Left lung (tissue), 10 donors: Measurements from ENCODE around the gene GPSM1. TPM values are rescaled to one million over a fixed set of nuclear protein-coding genes. Genes with fewer than 3 reads are reported as not detected.

ENCODE experiments used
- ATAC-seq: fragments of 200-7000 bp; cut with Tn5 transposase; one replicate; pipeline ENCODE4 v1.9.1; 2020; ENCODE audit warnings: moderate library complexity
- DNase-seq, 4 donors: peaks; one replicate each; pipeline ENCODE4 v3.0.0-alpha.2; 2013 to 2020
- H3K27ac ChIP-seq, 2 donors: fragments of 200-600 bp; sonication (generic) in 1 of 2; one replicate each; pipeline versions ENCODE4 v1.5.0 to v1.8.0; 2020 to 2021
- H3K27me3 ChIP-seq, 2 donors: fragments of 200-600 bp; sonication (generic) in 1 of 2; one replicate each; pipeline versions ENCODE4 v1.5.0 to v1.8.0; 2020 to 2021
- H3K36me3 ChIP-seq, 2 donors: fragments of 200-600 bp; sonication (generic) in 1 of 2; one replicate each; pipeline versions ENCODE4 v1.5.0 to v1.8.0; 2020 to 2021
- H3K4me1 ChIP-seq, 2 donors: fragments of 200-600 bp; one replicate each; pipeline ENCODE4 v1.8.0; 2021
- H3K4me3 ChIP-seq, 2 donors: fragments of 200-600 bp; sonication (generic) in 1 of 2; one replicate each; pipeline versions ENCODE4 v1.5.0 to v1.8.0; 2020 to 2021; ENCODE audit warnings: mild to moderate bottlenecking in 1 of 2
- H3K9me3 ChIP-seq, 2 donors: fragments of 200-600 bp; sonication (generic) in 1 of 2; one replicate each; pipeline versions ENCODE4 v1.5.0 to v1.8.0; 2020 to 2021
- CTCF ChIP-seq, 2 donors: fragments of 200-600 bp; sonication (generic) in 1 of 2; IDR thresholded peaks; one replicate each; pipeline versions ENCODE4 v1.5.0 to v1.8.0; 2021; ENCODE audit warnings: antibody characterized with exemption in 2 of 2
- intact Hi-C, 2 donors: fragments of 100-400 bp; cut with DNase I; formaldehyde crosslinking; loops; one replicate each; pipeline versions ENCODE4 v1.11.2 to v1.14.2; 2022
- polyA plus RNA-seq, 6 donors: library from polyadenylated mRNA; unstranded; fragments of 120-200 nt; gene quantifications; one replicate each; pipeline ENCODE4 v1.2.1, GENCODE V29; 2013; ENCODE audit not compliant: insufficient read length in 6 of 6
- total RNA-seq, 2 donors: library from RNA; stranded (reverse); fragmentation: NEBNext Ultra II Directional; extraction: Animal tissue kit (Norgen Biotek cat#: 25700); gene quantifications; one replicate each; pipeline ENCODE4 v1.2.1, GENCODE V29; 2021
- donor health status: DM: no; HTN: yes; CAD: no.
- donor health status: DM: no; HTN: no; CAD: no.

Gene GPSM1
- total and polyA plus RNA-seq, 8 donors, result 21.7 to 84.3 (median 52.7) TPM

GRCh38 chr9:136380381-136380780 lies 53.0 kb downstream of the GPSM1 start:
- DNase-seq, result no peak
- no peaks in the 10 kb centered on the region for H3K9me3 ChIP-seq
- no peak for TF ChIP-seq CTCF (IDR thresholded peaks at IDR 0.05)
- no peaks in the 10 kb centered on the region for H3K27me3 ChIP-seq
- no peak for ATAC-seq
- intact Hi-C loops, result no loop called here
- H3K27ac ChIP-seq, result no peak overlapping the region
- peaks cover 0 to 85% of the 10 kb centered on the region in 2 donors for H3K36me3 ChIP-seq
- no peaks in the 10 kb centered on the region for H3K4me1 ChIP-seq
- no peak overlapping the region for H3K4me3 ChIP-seq

GRCh38 chr9:136381311-136381710 lies 54.0 kb downstream of the GPSM1 start:
- intact Hi-C loops, result no loop called here
- H3K27me3 ChIP-seq, result no peaks in the 10 kb centered on the region
- TF ChIP-seq CTCF (IDR thresholded peaks at IDR 0.05), result no peak
- H3K9me3 ChIP-seq, result no peaks in the 10 kb centered on the region
- peaks cover 0 to 86% of the 10 kb centered on the region in 2 donors for H3K36me3 ChIP-seq
- H3K4me3 ChIP-seq, result no peak overlapping the region
- no peak for DNase-seq
- no peaks in the 10 kb centered on the region for H3K4me1 ChIP-seq
- no peak overlapping the region for H3K27ac ChIP-seq
- ATAC-seq, result no peak

- DNase-seq (no peak), ATAC-seq (no peak)
- H3K27me3 ChIP-seq, result no peaks in the 10 kb centered on the region
- no peak overlapping the region for H3K27ac ChIP-seq
- intact Hi-C loops, result no loop called here
- H3K4me3 ChIP-seq, result no peak overlapping the region
- no peaks in the 10 kb centered on the region for H3K4me1 ChIP-seq
- no peaks in the 10 kb centered on the region for H3K9me3 ChIP-seq
- H3K36me3 ChIP-seq, result peaks cover 0 to 93% of the 10 kb centered on the region in 2 donors
- no peak for TF ChIP-seq CTCF (IDR thresholded peaks at IDR 0.05)
Measured at GRCh38 chr9:136381966-136382513, 54.7 kb downstream of the GPSM1 start.

- H3K4me1 ChIP-seq, result no peaks in the 10 kb centered on the region
- ATAC-seq, result no peak
- H3K36me3 ChIP-seq, result peaks cover 0 to 97% of the 10 kb centered on the region in 2 donors
- intact Hi-C loops, result no loop called here
- H3K27ac ChIP-seq, result no peak overlapping the region
- TF ChIP-seq CTCF (IDR thresholded peaks at IDR 0.05), result no peak
- H3K27me3 ChIP-seq, result no peaks in the 10 kb centered on the region
- no peak overlapping the region for H3K4me3 ChIP-seq
- DNase-seq, result no peak
- H3K9me3 ChIP-seq, result no peaks in the 10 kb centered on the region
Measured at GRCh38 chr9:136383436-136383835, 56.1 kb downstream of the GPSM1 start.

GRCh38 chr9:136385015-136385414 lies 57.7 kb downstream of the GPSM1 start:
- H3K4me3 ChIP-seq, result no peak overlapping the region
- intact Hi-C loops, result no loop called here
- H3K36me3 ChIP-seq, result peaks cover 0 to 97% of the 10 kb centered on the region in 2 donors
- H3K9me3 ChIP-seq, result no peaks in the 10 kb centered on the region
- H3K4me1 ChIP-seq, result no peaks in the 10 kb centered on the region
- no peak overlapping the region for H3K27ac ChIP-seq
- DNase-seq (no peak), ATAC-seq (no peak)
- H3K27me3 ChIP-seq, result no peaks in the 10 kb centered on the region
- TF ChIP-seq CTCF (IDR thresholded peaks at IDR 0.05), result no peak
